Activated gamma-delta T cell treated with Interleukin-2 at 50 U/mL for 16 hours (primary cell): ENCODE results near the gene TEF.
"Not testable (repeated sequence)": the region's sequence is repeated elsewhere in the genome, so short reads cannot be mapped to it uniquely, and the experiment has no call there.

ENCODE experiments used
- DNase-seq: peaks from one replicate; pipeline ENCODE4 v3.0.0-alpha.2; 2020

Gene TEF

GRCh38 chr22:41429951-41430332 lies 48.2 kb downstream of the TEF start:
- no peak for DNase-seq

GRCh38 chr22:41431656-41432055 lies 49.9 kb downstream of the TEF start:
- DNase-seq: no peak

- not testable (repeated sequence) for DNase-seq
Measured at GRCh38 chr22:41433480-41433879, 51.7 kb downstream of the TEF start.

- not testable (repeated sequence) for DNase-seq
Measured at GRCh38 chr22:41434361-41435003, 52.7 kb downstream of the TEF start.

GRCh38 chr22:41435560-41435959 lies 53.8 kb downstream of the TEF start:
- no peak for DNase-seq

GRCh38 chr22:41436322-41437113 lies 54.8 kb downstream of the TEF start:
- no peak for DNase-seq

- no peak for DNase-seq
Measured at GRCh38 chr22:41437198-41437597, 55.5 kb downstream of the TEF start.

- DNase-seq: not testable (repeated sequence)
Measured at GRCh38 chr22:41440511-41440910, 58.8 kb downstream of the TEF start.

- DNase-seq: no peak
Measured at GRCh38 chr22:41442240-41442792, 60.6 kb downstream of the TEF start.

- peak; percentile 75 for DNase-seq
Measured at GRCh38 chr22:41444360-41445128, 62.8 kb downstream of the TEF start.

GRCh38 chr22:41445129-41446056 lies 63.7 kb downstream of the TEF start:
- peak; percentile 13 for DNase-seq

GRCh38 chr22:41446057-41446501 lies 64.3 kb downstream of the TEF start:
- DNase-seq: peak; percentile 10

GRCh38 chr22:41446639-41447434 lies 65.1 kb downstream of the TEF start, which contains the start of gene TOB2:
TSS of gene TOB2 (minus strand) at chr22:41446801. CDS start at chr22:41437345, 9,456 bp downstream.
- DNase-seq: peak; percentile 91

GRCh38 chr22:41447435-41448188 lies 65.9 kb downstream of the TEF start:
- peak; percentile 45 for DNase-seq

- DNase-seq: peak; percentile 88
Measured at GRCh38 chr22:41448189-41448808, 66.6 kb downstream of the TEF start.
